HCT116 (cell line): ENCODE measurements around the gene SERPINI1.

Experiments
- EGR1 ChIP-seq: IDR thresholded peaks from 2 replicates; pipeline ENCODE4 v1.6.1; 2012; ENCODE audit warnings: low read depth
- FOSL1 ChIP-seq: IDR thresholded peaks from 2 replicates; pipeline ENCODE4 v1.6.1; 2012; ENCODE audit warnings: low read depth
- JUND ChIP-seq: IDR thresholded peaks from 2 replicates; pipeline ENCODE4 v1.6.1; 2012
- POLR2A ChIP-seq: IDR thresholded peaks from 2 replicates; pipeline ENCODE4 v1.7.0; 2011; ENCODE audit warnings: borderline replicate concordance; ENCODE audit not compliant: insufficient read depth, insufficient read length; ENCODE audit errors: extremely low read depth
- POLR2AphosphoS5 ChIP-seq: IDR thresholded peaks from 2 replicates; pipeline ENCODE4 v1.6.1; 2011; ENCODE audit warnings: mild to moderate bottlenecking, low read depth, low read length, moderate library complexity
- SIN3A ChIP-seq: IDR thresholded peaks from 2 replicates; pipeline ENCODE4 v1.6.1; 2012; ENCODE audit warnings: low read depth
- SP1 ChIP-seq: IDR thresholded peaks from 2 replicates; pipeline ENCODE4 v1.6.1; 2012; ENCODE audit warnings: low read depth
- YY1 ChIP-seq: IDR thresholded peaks from 2 replicates; pipeline ENCODE4 v1.6.1; 2011; ENCODE audit warnings: low read length, low read depth, moderate library complexity, mild to moderate bottlenecking; ENCODE audit not compliant: insufficient replicate concordance; ENCODE audit errors: extremely low read depth
- ZNF274 ChIP-seq: fragments of 200-500 bp; sonication (Bioruptor generic); IDR thresholded peaks from 2 replicates; pipeline ENCODE4 v1.6.1; 2014; ENCODE audit warnings: mild to moderate bottlenecking, low read depth, low read length, inconsistent platforms
- TF ChIP-seq, protein P1 (sequence below): IDR thresholded peaks from 2 replicates; pipeline ENCODE4 v1.6.1; 2012
- TF ChIP-seq, protein P2 (sequence below), 3 experiments: fragments of 200-600 bp in 1 of 3; sonication (generic) in 1 of 3; IDR thresholded peaks in 2 of 3; conservative IDR thresholded peaks in 1 of 3; 2 replicates each; pipeline ENCODE4 v1.5.1; 2012 to 2017; ENCODE audit warnings: low read depth in 2 of 3, low read length in 2 of 3, antibody characterized with exemption in 1 of 3, borderline replicate concordance in 1 of 3, control low read depth in 1 of 3, mild to moderate bottlenecking in 1 of 3, mixed read lengths in 1 of 3, mixed run types in 1 of 3, moderate library complexity in 1 of 3; ENCODE audit not compliant: insufficient read depth in 1 of 3
- TF ChIP-seq, protein P3 (sequence below): IDR thresholded peaks from 2 replicates; pipeline ENCODE4 v1.6.1; 2011; ENCODE audit warnings: mild to moderate bottlenecking, low read length, moderate library complexity; ENCODE audit not compliant: insufficient replicate concordance; ENCODE audit errors: extremely low read depth
- TF ChIP-seq, protein P4 (sequence below): IDR thresholded peaks from 2 replicates; pipeline ENCODE4 v1.6.1; 2012; ENCODE audit warnings: low read depth

DNA sequence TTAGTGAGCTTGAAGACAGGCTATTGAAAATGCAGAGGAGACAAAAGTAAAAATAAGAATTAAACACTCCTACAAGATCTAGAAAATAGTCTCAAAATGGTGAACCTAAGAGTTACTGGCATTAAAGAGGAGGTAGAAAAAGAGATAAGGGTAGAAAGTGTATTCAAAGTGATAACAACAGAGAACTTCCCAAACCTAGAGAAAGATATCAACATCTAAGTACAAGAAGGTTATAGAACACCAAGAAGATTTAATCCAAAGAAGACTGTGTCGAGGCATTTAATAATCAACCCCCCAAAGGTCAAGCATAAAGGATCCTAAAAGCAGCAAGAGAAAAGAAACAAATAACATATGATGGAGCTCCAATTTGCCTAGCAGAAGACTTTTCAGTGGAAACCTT lies 24.1 kb upstream of the SERPINI1 start:
- TF ChIP-seq EGR1 = no peak
- TF ChIP-seq, protein P1, sequence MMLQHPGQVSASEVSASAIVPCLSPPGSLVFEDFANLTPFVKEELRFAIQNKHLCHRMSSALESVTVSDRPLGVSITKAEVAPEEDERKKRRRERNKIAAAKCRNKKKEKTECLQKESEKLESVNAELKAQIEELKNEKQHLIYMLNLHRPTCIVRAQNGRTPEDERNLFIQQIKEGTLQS = no peak
- TF ChIP-seq, protein P2, sequence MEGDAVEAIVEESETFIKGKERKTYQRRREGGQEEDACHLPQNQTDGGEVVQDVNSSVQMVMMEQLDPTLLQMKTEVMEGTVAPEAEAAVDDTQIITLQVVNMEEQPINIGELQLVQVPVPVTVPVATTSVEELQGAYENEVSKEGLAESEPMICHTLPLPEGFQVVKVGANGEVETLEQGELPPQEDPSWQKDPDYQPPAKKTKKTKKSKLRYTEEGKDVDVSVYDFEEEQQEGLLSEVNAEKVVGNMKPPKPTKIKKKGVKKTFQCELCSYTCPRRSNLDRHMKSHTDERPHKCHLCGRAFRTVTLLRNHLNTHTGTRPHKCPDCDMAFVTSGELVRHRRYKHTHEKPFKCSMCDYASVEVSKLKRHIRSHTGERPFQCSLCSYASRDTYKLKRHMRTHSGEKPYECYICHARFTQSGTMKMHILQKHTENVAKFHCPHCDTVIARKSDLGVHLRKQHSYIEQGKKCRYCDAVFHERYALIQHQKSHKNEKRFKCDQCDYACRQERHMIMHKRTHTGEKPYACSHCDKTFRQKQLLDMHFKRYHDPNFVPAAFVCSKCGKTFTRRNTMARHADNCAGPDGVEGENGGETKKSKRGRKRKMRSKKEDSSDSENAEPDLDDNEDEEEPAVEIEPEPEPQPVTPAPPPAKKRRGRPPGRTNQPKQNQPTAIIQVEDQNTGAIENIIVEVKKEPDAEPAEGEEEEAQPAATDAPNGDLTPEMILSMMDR (IDR thresholded peaks at IDR 0.05 in 2 of 3, conservative IDR thresholded peaks at IDR 0.05 in 1 of 3; ENCODE audit: borderline replicate concordance in 1 of 3, insufficient read depth in 1 of 3, low read depth in 2 of 3, low read length in 2 of 3) = no peak
- TF ChIP-seq, protein P3, sequence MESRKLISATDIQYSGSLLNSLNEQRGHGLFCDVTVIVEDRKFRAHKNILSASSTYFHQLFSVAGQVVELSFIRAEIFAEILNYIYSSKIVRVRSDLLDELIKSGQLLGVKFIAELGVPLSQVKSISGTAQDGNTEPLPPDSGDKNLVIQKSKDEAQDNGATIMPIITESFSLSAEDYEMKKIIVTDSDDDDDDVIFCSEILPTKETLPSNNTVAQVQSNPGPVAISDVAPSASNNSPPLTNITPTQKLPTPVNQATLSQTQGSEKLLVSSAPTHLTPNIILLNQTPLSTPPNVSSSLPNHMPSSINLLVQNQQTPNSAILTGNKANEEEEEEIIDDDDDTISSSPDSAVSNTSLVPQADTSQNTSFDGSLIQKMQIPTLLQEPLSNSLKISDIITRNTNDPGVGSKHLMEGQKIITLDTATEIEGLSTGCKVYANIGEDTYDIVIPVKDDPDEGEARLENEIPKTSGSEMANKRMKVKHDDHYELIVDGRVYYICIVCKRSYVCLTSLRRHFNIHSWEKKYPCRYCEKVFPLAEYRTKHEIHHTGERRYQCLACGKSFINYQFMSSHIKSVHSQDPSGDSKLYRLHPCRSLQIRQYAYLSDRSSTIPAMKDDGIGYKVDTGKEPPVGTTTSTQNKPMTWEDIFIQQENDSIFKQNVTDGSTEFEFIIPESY = no peak
- TF ChIP-seq SP1 = no peak
- TF ChIP-seq, protein P4, sequence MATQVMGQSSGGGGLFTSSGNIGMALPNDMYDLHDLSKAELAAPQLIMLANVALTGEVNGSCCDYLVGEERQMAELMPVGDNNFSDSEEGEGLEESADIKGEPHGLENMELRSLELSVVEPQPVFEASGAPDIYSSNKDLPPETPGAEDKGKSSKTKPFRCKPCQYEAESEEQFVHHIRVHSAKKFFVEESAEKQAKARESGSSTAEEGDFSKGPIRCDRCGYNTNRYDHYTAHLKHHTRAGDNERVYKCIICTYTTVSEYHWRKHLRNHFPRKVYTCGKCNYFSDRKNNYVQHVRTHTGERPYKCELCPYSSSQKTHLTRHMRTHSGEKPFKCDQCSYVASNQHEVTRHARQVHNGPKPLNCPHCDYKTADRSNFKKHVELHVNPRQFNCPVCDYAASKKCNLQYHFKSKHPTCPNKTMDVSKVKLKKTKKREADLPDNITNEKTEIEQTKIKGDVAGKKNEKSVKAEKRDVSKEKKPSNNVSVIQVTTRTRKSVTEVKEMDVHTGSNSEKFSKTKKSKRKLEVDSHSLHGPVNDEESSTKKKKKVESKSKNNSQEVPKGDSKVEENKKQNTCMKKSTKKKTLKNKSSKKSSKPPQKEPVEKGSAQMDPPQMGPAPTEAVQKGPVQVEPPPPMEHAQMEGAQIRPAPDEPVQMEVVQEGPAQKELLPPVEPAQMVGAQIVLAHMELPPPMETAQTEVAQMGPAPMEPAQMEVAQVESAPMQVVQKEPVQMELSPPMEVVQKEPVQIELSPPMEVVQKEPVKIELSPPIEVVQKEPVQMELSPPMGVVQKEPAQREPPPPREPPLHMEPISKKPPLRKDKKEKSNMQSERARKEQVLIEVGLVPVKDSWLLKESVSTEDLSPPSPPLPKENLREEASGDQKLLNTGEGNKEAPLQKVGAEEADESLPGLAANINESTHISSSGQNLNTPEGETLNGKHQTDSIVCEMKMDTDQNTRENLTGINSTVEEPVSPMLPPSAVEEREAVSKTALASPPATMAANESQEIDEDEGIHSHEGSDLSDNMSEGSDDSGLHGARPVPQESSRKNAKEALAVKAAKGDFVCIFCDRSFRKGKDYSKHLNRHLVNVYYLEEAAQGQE = no peak
- TF ChIP-seq POLR2AphosphoS5 = no peak
- TF ChIP-seq YY1 = no peak
- no peak for TF ChIP-seq POLR2A
- TF ChIP-seq FOSL1 = no peak
- no peak for TF ChIP-seq ZNF274
- TF ChIP-seq SIN3A = no peak
- no peak for TF ChIP-seq JUND
